Stimulated activated CD8-positive, alpha-beta memory T cell treated with anti-CD3 and anti-CD28 coated beads, Interleukin-4, amount 100 ng/mL, for 4 hours (primary cell): ENCODE data around the gene SIM2.

Experiments used
- DNase-seq, 2 donors: peaks; one replicate each; pipeline ENCODE4 v3.0.0-alpha.2; 2020; ENCODE audit warnings: low read depth in 2 of 2, low spot score in 1 of 2

SIM2 gene

GRCh38 chr21:36733857-36734256 lies 34.9 kb downstream of the SIM2 start:
- DNase-seq, result no peak

GRCh38 chr21:36734367-36735200 lies 35.7 kb downstream of the SIM2 start:
- no peak for DNase-seq

DNA sequence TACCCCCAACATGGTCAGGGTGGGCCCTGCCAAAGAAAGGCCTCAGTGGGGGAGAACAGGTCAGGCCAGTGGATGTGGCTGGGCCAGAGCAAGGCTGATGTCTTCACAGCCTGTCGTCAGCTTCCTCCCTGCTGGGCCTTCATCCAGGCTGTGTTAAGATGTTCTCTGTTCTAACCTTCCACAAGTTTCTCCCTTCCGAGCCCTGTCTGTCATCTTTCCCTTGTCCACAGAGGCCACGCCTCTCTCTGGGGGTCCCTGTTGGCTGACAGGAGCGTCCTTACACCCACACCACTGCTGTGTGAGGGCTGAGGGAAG lies 36.2 kb downstream of the SIM2 start:
- no peak for DNase-seq

DNA sequence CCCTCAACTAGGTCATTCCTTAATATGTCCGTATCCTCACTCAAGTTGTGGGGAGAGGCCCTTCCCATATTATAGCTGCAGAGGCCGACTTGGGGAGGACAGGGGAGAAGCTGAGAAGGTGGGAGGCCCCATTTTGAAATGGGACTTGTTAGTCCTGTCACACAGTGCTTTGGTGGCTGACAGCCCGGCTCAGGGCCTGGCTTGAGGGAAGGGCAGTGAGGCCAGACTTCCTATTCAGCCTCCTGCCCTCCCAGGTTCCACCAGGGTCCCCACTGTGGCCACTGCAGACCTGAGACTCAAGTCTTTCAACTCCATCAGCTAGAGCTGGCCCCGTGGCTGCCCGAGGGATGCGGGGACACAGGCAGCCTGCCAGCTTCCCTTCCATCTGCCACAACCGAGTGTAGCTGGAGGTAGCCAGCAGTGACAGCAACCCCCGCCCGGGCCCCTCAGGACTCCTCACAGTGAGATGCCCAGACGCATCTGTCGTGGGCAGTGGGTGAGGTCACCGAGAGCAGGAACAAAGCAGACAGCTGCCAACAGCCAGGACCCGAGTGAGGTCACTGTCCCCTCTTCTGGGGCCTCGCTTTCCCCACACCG lies 36.9 kb downstream of the SIM2 start:
- no peak for DNase-seq

DNA sequence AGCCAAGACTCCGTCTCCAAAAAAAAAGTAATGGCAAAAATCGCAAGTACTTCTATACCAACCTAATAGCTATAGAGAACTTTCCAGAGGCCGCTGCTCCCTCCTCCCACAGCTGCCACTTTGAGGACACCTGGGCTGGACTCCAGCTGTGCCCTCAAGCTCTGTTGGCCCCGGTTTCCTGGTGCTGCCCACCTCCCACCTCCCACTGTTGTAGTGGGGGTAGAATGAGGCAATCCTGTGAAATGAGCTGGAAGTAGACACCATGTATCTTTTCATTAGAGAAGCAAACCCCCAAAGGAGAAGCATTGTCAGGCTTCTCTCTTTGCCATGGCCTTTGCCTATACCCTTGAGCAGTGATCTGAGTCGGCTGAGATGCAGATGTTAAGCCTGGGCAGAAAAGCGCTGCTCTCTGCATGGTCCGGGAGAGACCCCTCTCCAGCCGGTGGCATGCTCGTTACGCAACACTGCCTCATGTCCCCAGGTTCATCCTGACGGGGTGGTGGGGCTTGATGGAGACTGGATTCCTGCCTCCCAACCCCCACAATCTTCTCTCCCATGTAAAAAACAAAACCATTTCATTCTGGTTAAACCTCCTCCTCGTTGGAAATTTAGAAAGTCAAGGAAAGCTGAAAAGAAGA lies 39.7 kb downstream of the SIM2 start:
- DNase-seq, result no peak

GRCh38 chr21:36741506-36741905 lies 42.6 kb downstream of the SIM2 start:
- no peak for DNase-seq

DNA sequence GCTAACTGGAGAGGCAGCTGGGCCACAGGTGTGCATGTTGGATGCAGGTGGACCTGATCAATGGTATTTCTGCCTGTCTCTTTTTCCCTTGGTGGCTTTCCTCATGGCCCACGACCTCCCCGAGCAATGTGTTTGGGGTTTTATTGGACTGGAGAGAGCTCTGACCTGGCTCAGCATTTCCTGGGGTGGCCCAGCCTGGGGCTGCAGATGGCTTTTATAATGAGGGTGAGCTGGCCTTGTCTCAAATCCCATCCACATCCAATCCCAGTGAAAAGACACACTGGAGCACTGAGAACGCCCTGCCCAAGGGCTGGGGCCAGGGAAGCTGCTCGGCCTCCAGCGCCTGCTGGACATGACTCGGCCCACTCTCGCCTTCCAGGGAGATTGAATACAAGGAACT lies 44.1 kb downstream of the SIM2 start:
- DNase-seq, result no peak

DNA sequence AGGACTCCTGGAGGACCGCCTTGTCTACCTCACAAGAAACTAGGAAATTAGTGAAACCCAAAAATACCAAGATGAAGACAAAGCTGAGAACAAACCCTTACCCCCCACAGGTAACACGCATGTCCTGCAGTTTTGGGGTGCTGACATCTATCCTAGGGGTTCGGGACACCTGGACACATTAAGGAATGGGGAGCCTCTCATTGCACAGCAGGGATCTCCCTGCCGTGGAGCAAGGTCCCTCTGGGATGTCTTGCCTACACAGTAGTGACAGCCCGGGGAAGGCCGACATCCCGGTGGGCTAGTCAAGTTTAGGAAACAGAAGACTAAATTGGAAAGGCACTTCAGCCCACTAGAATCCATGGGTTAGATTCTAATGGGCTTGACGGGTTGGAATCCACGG lies 44.5 kb downstream of the SIM2 start:
- no peak for DNase-seq

GRCh38 chr21:36744190-36744559 lies 45.3 kb downstream of the SIM2 start:
- DNase-seq, result no peak

- no peak for DNase-seq
These were observed 45.8 kb downstream of the SIM2 start for GRCh38 chr21:36744560-36745231.

DNA sequence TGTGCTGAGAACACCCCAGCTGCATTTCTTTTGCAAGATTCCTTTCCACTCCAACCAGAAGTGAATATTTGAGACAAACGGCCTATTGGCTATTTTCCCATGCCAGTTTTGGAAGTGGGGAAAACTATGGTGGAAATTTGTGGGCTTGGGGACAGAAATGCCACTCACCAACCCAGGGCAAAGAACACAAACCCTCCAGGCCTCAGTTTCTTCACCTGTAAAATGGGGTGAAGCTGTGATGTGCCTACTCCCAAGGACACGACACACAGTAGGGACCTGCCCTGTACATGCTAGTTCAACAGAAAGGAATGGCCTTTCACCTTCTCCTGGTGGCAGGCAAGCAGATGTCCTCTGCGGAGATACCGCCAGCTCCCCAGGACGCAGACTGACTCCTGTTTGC lies 46.5 kb downstream of the SIM2 start:
- DNase-seq, result no peak

GRCh38 chr21:36747041-36747814 lies 48.3 kb downstream of the SIM2 start:
- DNase-seq, result no peak

DNA sequence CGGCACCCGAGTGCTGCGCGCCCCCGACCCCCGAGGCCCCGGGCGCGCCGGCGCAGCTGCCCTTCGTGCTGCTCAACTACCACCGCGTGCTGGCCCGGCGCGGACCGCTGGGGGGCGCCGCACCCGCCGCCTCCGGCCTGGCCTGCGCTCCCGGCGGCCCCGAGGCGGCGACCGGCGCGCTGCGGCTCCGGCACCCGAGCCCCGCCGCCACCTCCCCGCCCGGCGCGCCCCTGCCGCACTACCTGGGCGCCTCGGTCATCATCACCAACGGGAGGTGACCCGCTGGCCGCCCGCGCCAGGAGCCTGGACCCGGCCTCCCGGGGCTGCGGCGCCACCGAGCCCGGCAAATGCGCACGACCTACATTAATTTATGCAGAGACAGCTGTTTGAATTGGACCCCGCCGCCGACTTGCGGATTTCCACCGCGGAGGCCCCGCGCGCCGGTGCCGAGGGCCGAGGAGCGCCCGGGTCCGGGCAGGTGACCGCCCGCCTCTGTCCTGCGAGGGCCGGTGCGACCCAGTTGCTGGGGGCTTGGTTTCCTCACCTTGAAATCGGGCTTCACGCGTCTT lies 49.0 kb downstream of the SIM2 start:
- no peak for DNase-seq

- no peak for DNase-seq
These were observed 51.1 kb downstream of the SIM2 start for GRCh38 chr21:36749935-36750575.

DNA sequence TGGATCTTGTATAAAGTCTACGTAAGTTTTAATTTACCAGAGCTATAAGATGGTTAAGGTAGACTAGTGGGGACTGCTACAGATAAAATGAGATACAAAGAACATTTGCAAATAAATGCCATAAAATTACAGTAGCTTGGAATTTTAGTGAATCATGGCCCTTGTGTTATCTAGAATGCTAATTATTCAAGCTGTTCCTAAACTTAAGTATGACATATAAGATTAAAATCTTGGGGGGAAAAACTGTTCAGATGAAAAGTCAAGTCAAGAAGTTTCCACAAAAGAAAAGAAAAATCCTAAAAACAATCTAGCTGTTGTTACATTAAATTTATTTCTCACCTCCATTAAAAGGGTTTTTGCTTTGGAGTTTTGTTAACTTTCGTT lies 51.7 kb downstream of the SIM2 start:
- no peak for DNase-seq

- no peak for DNase-seq
These were observed 52.5 kb downstream of the SIM2 start for GRCh38 chr21:36751383-36751782.

- no peak for DNase-seq
These were observed 54.6 kb downstream of the SIM2 start for GRCh38 chr21:36753556-36753955.

GRCh38 chr21:36754241-36754898 lies 55.5 kb downstream of the SIM2 start:
- no peak for DNase-seq

DNA sequence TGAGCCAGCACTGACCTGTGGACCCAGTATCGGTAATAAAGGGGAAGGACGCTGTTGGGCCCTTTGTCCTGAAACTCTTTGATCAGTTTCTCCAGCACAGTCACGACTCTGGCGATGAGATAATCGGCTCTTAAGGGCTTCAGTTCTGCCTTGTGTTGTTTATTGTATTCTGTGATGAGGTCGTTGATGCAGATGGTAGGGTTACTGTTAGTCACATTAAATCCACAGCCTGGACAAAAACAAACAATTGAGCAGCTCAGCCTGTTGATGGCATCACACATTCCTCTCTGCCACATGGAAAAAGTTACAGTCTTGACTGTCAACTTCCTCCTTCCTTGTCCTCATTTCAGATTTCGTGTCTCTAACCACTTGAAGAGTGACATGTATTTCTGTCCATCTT lies 57.6 kb downstream of the SIM2 start:
- DNase-seq, result no peak

DNA sequence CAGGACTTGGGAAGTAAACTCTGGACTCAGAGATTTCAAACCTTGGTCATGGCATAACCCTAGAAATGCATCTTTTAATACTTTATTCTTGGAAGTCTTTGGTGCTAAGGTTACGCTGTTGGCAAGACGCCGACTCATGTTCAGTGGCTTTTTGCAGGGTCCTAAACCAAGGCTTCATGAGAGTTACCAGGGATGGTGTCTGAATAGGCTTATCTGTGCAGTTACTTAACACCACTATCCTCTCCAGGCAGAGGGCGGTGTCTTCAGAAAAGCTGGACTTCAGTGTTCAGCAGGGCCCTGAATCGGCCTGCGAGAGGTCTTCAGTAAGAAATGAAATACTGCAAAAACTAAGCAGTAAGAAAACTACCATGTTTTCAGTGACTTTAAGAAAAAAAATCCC lies 58.3 kb downstream of the SIM2 start:
- DNase-seq, result no peak
